Fibroblast of mammary gland (primary cell): ENCODE data around the gene UMOD.

Source experiments
- DNase-seq: peaks from one replicate; pipeline ENCODE4 v3.0.0-alpha.2; 2010; ENCODE audit warnings: low read depth
- H3K4me3 ChIP-seq: 2 replicates; pipeline ENCODE4 v1.5.1; 2011; ENCODE audit warnings: low read depth, mild to moderate bottlenecking, low read length, moderate library complexity; ENCODE audit not compliant: control insufficient read depth
- CTCF ChIP-seq: conservative IDR thresholded peaks from 2 replicates; pipeline ENCODE4 v1.5.1; 2011; ENCODE audit warnings: low read depth, low read length, inconsistent platforms; ENCODE audit not compliant: control insufficient read depth, insufficient read depth

UMOD gene

DNA sequence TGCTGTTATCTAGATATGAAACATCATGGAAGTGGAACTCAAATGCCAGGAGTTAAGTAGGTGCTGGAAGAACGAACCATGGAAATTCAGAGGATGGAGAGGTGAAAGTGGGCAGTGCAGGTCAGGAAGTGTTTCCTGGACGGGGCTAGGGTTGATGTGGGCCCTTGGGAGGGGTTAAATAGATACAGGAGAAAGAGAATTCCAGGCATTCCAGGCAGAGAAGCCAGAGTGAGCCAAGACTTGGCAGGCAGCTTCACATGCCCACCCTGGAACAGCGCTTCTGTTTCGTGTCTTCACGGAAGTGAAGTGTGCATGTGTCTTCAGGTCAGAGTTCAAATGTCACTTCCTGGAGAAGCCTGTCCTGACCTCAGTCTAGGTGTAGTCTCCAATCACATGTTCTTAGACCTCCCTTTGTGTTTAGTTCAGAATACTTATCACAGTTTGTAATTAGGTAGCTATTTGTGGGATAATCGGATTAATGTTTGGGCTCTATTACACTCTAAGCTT, 66.5 kb downstream of the UMOD start:
- H3K4me3 ChIP-seq: no peak overlapping the region
- no peak for TF ChIP-seq CTCF
- no peak for DNase-seq
